ENCODE measurements around the gene CLN6. TPM values are rescaled to one million over a fixed set of nuclear protein-coding genes. Genes with fewer than 3 reads are reported as not detected.

CLN6 gene
- total RNA-seq, 4 donors from 2014 or later, result 13.2 to 30.8 (median 24.4) TPM

GRCh38 chr15:68234060-68234459 lies 4.5 kb upstream of the CLN6 start:
- Histone ChIP-seq H3K36me3 (no peaks in the 10 kb centered on the region), H3K27ac (no peak overlapping the region), H3K4me3 (no peak overlapping the region), H3K9me3 (no peaks in the 10 kb centered on the region), H3K27me3 (peaks cover 0 to 41% (median 0%) of the 10 kb centered on the region in 4 donors), H3K4me1 (peaks cover 4 to 26% (median 7%) of the 10 kb centered on the region in 3 donors)
- TF ChIP-seq POLR2A (IDR thresholded peaks at IDR 0.05), result no peak
- TF ChIP-seq CTCF (IDR thresholded peaks at IDR 0.05), result no peak
- intact Hi-C loops (cut with DNase I), result no loop called here
- no peak for DNase-seq
- WGBS, 2 donors, result 59 to 67% methylated on average over 6 of the region's 6 CpGs

- H3K4me1 ChIP-seq, result peaks cover 10 to 38% (median 16%) of the 10 kb centered on the region in 3 donors
- DNase-seq, result no peak
- intact Hi-C loops (cut with DNase I), result no loop called here
- WGBS, 2 donors, result 92 to 94% methylated on average over 5 of the region's 6 CpGs
- peaks cover 0 to 41% (median 0%) of the 10 kb centered on the region in 4 donors for H3K27me3 ChIP-seq
- no peak overlapping the region for H3K27ac ChIP-seq
- no peak overlapping the region for H3K4me3 ChIP-seq
- no peaks in the 10 kb centered on the region for H3K36me3 ChIP-seq
- TF ChIP-seq CTCF (IDR thresholded peaks at IDR 0.05) (no peak), POLR2A (IDR thresholded peaks at IDR 0.05) (no peak)
- H3K9me3 ChIP-seq, result no peaks in the 10 kb centered on the region
These were observed 3.4 kb upstream of the CLN6 start for GRCh38 chr15:68232937-68233336.

DNA sequence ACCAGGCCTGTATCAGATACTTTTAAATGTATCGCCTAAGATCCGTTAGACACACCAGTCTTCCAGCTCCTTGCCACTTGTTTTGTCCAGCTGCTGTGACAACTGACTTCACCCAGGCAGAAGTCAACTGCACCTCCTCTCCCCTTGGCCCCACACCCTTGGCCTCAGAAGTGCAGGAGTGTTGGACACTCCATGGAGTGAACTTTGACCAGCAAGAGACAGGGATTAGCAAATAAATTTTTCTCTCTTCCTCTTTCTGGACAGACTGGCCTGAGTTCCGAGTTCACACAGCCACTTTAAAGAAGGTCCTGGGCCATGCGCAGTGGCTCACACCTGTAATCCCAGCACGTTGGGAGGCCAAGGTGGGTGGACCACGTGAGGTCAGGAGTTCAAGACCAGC lies 2.9 kb upstream of the CLN6 start:
- no peak for DNase-seq
- no peak overlapping the region for H3K27ac ChIP-seq
- 89 to 100% methylated on average over 5 to 6 of the region's 6 CpGs for WGBS, 2 donors
- TF ChIP-seq CTCF (IDR thresholded peaks at IDR 0.05) (no peak), POLR2A (IDR thresholded peaks at IDR 0.05) (no peak)
- H3K4me3 ChIP-seq, result no peak overlapping the region
- intact Hi-C loops (cut with DNase I), result no loop called here
- H3K36me3 ChIP-seq, result no peaks in the 10 kb centered on the region
- H3K27me3 ChIP-seq, result peaks cover 0 to 41% (median 0%) of the 10 kb centered on the region in 4 donors
- no peaks in the 10 kb centered on the region for H3K9me3 ChIP-seq
- peaks cover 15 to 43% (median 19%) of the 10 kb centered on the region in 3 donors for H3K4me1 ChIP-seq

- DNase-seq, result no peak
- no peaks in the 10 kb centered on the region for H3K9me3 ChIP-seq
- no peak for TF ChIP-seq CTCF (IDR thresholded peaks at IDR 0.05)
- TF ChIP-seq POLR2A (IDR thresholded peaks at IDR 0.05), result no peak
- peaks cover 18 to 47% (median 19%) of the 10 kb centered on the region in 3 donors for H3K4me1 ChIP-seq
- H3K27me3 ChIP-seq, result peaks cover 0 to 41% (median 0%) of the 10 kb centered on the region in 4 donors
- intact Hi-C loops (cut with DNase I), result no loop called here
- H3K4me3 ChIP-seq, result no peak overlapping the region
- 78 to 86% methylated on average over 8 of the region's 9 CpGs for WGBS, 2 donors
- no peaks in the 10 kb centered on the region for H3K36me3 ChIP-seq
- no peak overlapping the region for H3K27ac ChIP-seq
These were observed 1.7 kb upstream of the CLN6 start for GRCh38 chr15:68231102-68231818.

Measured in esophagus squamous epithelium (tissue), 5 donors.